GM18861 (cell line): ENCODE results near the gene ZNF438.
"Not testable (repeated sequence)": the region's sequence is repeated elsewhere in the genome, so short reads cannot be mapped to it uniquely, and the experiment has no call there.

Experiments
- ATAC-seq: cut with Tn5 transposase; IDR thresholded peaks from one replicate; pipeline ENCODE4 v1.9.1; 2021; ENCODE audit not compliant: unreplicated experiment

Gene ZNF438

GRCh38 chr10:31042670-31043069, 11.0 kb upstream of the ZNF438 start:
- ATAC-seq, result no peak

- no peak for ATAC-seq
Observed at GRCh38 chr10:31041011-31041410, 9.3 kb upstream of the ZNF438 start.

- not testable (repeated sequence) for ATAC-seq
Observed at GRCh38 chr10:31039006-31039405, 7.3 kb upstream of the ZNF438 start.

- no peak for ATAC-seq
Observed at GRCh38 chr10:31037749-31038148, 6.1 kb upstream of the ZNF438 start.

GRCh38 chr10:31036209-31036608, 4.5 kb upstream of the ZNF438 start:
- no peak for ATAC-seq

GRCh38 chr10:31035266-31035798, 3.7 kb upstream of the ZNF438 start:
- no peak for ATAC-seq

- ATAC-seq, result no peak
Observed at GRCh38 chr10:31034098-31034909, 2.6 kb upstream of the ZNF438 start.

GRCh38 chr10:31033147-31033546, 1.5 kb upstream of the ZNF438 start:
- no peak for ATAC-seq

GRCh38 chr10:31032258-31033132, 830 bp upstream of the ZNF438 start:
- ATAC-seq, result peak; percentile 46

- no peak for ATAC-seq
Observed at GRCh38 chr10:31031205-31031557, 484 bp downstream of the ZNF438 start.

GRCh38 chr10:31030800-31031199, 865 bp downstream of the ZNF438 start:
- no peak for ATAC-seq

GRCh38 chr10:31030260-31030659, 1.4 kb downstream of the ZNF438 start:
- no peak for ATAC-seq

GRCh38 chr10:31028081-31028480, 3.6 kb downstream of the ZNF438 start:
- no peak for ATAC-seq

GRCh38 chr10:31026279-31026678, 5.4 kb downstream of the ZNF438 start:
- ATAC-seq, result not testable (repeated sequence)

- no peak for ATAC-seq
Observed at GRCh38 chr10:31025142-31025541, 6.5 kb downstream of the ZNF438 start.

GRCh38 chr10:31023558-31023957, 8.1 kb downstream of the ZNF438 start:
- ATAC-seq, result no peak

GRCh38 chr10:31020209-31020608, 11.5 kb downstream of the ZNF438 start:
- ATAC-seq, result no peak

- ATAC-seq, result no peak
Observed at GRCh38 chr10:31018962-31019361, 12.7 kb downstream of the ZNF438 start.

GRCh38 chr10:31018356-31018750, 13.3 kb downstream of the ZNF438 start:
- no peak for ATAC-seq

- ATAC-seq, result no peak
Observed at GRCh38 chr10:31017534-31018355, 13.9 kb downstream of the ZNF438 start.
